ENCODE data around the gene THRB.

DNA sequence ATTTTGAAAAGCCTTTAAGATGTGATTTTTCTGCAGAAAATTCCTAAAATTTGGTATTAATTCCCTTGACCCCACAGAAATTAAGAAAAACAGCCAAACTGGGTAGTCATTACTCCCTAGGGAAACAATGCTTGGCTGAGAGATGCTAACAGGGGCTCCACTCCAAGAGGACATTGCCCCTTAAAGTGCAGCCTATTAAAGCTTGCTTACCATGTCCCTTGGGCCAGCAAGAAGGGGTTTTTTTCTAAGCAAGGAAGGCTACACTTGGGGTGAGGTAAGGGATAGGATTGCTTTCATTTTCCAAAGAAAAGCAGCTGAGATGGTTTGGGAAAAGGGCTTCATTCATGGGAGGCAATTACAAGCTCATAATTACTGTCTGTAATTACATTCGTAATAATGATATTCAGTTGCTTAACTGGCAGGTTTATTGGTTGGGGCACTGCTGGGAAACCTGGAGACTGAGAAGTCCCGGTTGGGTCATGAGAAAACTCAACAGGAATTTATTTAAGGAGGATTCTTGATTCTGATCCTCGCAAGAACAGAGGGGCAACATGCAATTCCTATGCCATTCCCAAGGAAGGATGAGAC lies 302.1 kb downstream of the THRB start:
- TF ChIP-seq, protein P1, sequence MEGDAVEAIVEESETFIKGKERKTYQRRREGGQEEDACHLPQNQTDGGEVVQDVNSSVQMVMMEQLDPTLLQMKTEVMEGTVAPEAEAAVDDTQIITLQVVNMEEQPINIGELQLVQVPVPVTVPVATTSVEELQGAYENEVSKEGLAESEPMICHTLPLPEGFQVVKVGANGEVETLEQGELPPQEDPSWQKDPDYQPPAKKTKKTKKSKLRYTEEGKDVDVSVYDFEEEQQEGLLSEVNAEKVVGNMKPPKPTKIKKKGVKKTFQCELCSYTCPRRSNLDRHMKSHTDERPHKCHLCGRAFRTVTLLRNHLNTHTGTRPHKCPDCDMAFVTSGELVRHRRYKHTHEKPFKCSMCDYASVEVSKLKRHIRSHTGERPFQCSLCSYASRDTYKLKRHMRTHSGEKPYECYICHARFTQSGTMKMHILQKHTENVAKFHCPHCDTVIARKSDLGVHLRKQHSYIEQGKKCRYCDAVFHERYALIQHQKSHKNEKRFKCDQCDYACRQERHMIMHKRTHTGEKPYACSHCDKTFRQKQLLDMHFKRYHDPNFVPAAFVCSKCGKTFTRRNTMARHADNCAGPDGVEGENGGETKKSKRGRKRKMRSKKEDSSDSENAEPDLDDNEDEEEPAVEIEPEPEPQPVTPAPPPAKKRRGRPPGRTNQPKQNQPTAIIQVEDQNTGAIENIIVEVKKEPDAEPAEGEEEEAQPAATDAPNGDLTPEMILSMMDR (IDR thresholded peaks at IDR 0.05), result no peak
- TF ChIP-seq POLR2A (IDR thresholded peaks at IDR 0.05), result no peak

Data from upper lobe of left lung (tissue), 4 donors.